ENCODE measurements around the gene GZMB. TPM values are rescaled to one million over a fixed set of nuclear protein-coding genes. Genes with fewer than 3 reads are reported as not detected.

GZMB gene
- total and polyA plus RNA-seq, 2 of the 8 experiments (the other 6 are each of a cell fraction or from before 2014, with no cell fraction given), result not detected

DNA sequence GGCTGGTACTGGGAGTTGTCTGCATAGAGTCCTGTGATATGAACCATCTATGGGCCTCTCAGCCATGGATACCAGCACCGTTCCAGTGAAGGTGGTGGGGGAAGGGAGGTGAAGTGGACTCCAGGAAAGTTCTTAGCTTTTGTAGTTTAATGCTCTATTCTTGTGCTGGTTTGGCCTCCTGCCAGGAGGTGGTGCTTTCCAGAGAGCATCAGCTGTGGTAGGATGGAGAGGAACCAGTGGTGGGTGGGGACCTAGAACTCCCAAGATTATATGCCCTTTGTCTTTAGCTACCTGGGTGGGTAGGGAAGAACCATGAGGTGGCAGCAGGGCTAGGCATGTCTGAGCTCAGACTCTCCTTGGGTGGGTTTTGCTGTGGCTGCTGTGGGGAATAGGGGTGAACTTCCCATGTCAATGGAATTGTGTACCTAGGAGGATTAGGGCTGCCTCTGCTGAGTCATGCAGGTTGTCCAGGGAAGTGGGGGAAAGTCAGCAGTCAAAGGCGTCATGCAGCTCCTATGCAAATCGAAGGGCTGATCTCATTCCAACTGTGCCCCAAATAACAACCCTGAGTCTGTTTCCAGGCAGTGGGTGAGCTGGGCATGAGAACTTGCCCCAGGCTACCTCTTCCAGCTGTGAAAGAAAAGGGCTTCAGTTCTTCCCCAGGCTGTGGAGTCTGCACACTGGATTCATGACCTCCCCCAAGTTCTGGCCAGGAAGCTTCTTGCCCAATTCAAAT lies 38.7 kb downstream of the GZMB start:
- CTCF ChIA-PET (ENCODE audit: partially characterized antibody), result interaction anchor here (1.5 kb wide), 1 partner anchor 11 kb away, joined by 3 read pairs; no protein-coding TSS in a partner anchor
- no peak for TF ChIP-seq SIX5 (IDR thresholded peaks at IDR 0.05; ENCODE audit: low read depth, low read length)
- no peak for TF ChIP-seq POLR2AphosphoS5 (IDR thresholded peaks at IDR 0.05; ENCODE audit: low read depth, low read length)
- no peak for TF ChIP-seq POU5F1 (IDR thresholded peaks at IDR 0.05; ENCODE audit: low read depth, low read length)
- no peak for TF ChIP-seq YY1 (IDR thresholded peaks at IDR 0.05; ENCODE audit: low read depth, low read length)
- no peak for TF ChIP-seq ATF2 (IDR thresholded peaks at IDR 0.05; ENCODE audit: low read length)
- TF ChIP-seq GTF2F1 (IDR thresholded peaks at IDR 0.05; ENCODE audit: borderline replicate concordance, low read depth, low read length), result no peak
- TF ChIP-seq HDAC2 (IDR thresholded peaks at IDR 0.05; ENCODE audit: borderline replicate concordance in 1 of 2, low read depth in 2 of 2, low read length in 2 of 2), result no peak

More for the DNA sequence above, 38.7 kb downstream of the GZMB start:
- Histone ChIP-seq H2BK20ac (ENCODE audit: low read length) (no peak overlapping the region), H2AFZ (ENCODE audit: low read length) (no peak overlapping the region), H4K20me1 (replicated peaks in 1 of 2; ENCODE audit: control insufficient read depth in 1 of 2, insufficient read depth in 2 of 2, low read length in 2 of 2) (no peaks in the 10 kb centered on the region), H3K9me3 (ENCODE audit: insufficient read depth in 2 of 2, low read depth in 1 of 2, low read length in 1 of 2) (peaks cover 15 to 17% of the 10 kb centered on the region in 2 experiments; a peak in 3 of 4 replicates), H3K56ac (replicated peaks; ENCODE audit: insufficient read length, low read depth, low read length) (no peak overlapping the region), H3K4ac (replicated peaks; ENCODE audit: insufficient read length, low read depth, low read length) (no peak overlapping the region), H3K23me2 (ENCODE audit: low read depth, low read length) (no peaks in the 10 kb centered on the region), H3K27ac (ENCODE audit: low read depth, low read length) (no peak overlapping the region), H3K14ac (ENCODE audit: insufficient read length) (no peak overlapping the region), H3K4me1 (replicated peaks in 1 of 4; ENCODE audit: control insufficient read depth in 3 of 4, insufficient read depth in 4 of 4, low read length in 3 of 4) (no peaks in the 10 kb centered on the region), H3K18ac (ENCODE audit: extremely low read depth, low read length) (no peak overlapping the region), H2BK15ac (ENCODE audit: low read length) (no peak overlapping the region), H4K8ac (ENCODE audit: extremely low read depth, insufficient read depth, low read length) (no peak overlapping the region), H2BK5ac (ENCODE audit: low read depth, low read length) (no peak overlapping the region), H3K9ac (replicated peaks in 1 of 4; ENCODE audit: extremely low read depth in 1 of 4, low read depth in 3 of 4, low read length in 3 of 4) (no peak overlapping the region), H3K23ac (ENCODE audit: insufficient read length) (no peak overlapping the region), H3K4me3 (ENCODE audit: extremely low read depth in 1 of 4, insufficient read depth in 2 of 4, low read depth in 3 of 4, low read length in 4 of 4) (no peak overlapping the region), H2BK120ac (replicated peaks; ENCODE audit: low read depth, low read length) (no peak overlapping the region), H3K4me2 (ENCODE audit: insufficient read depth in 1 of 2, low read depth in 2 of 2, low read length in 2 of 2) (no peak overlapping the region), H4K91ac (replicated peaks; ENCODE audit: insufficient read length, low read length) (no peak overlapping the region), H3K79me2 (ENCODE audit: control insufficient read depth in 1 of 2, insufficient read depth in 2 of 2, low read length in 2 of 2) (no peaks in the 10 kb centered on the region), H3K36me3 (ENCODE audit: control insufficient read depth in 2 of 4, insufficient read depth in 4 of 4, low read length in 3 of 4) (no peaks in the 10 kb centered on the region), H3K79me1 (ENCODE audit: low read depth, low read length) (no peaks in the 10 kb centered on the region), H3K27me3 (replicated peaks in 1 of 4; ENCODE audit: control insufficient read depth in 3 of 4, extremely low read depth in 1 of 4, insufficient read depth in 3 of 4, low read length in 3 of 4) (no peaks in the 10 kb centered on the region), H4K5ac (ENCODE audit: insufficient read length, low read depth, low read length) (no peak overlapping the region), H2BK12ac (ENCODE audit: low read depth, low read length) (no peak overlapping the region), H2AK5ac (ENCODE audit: low read depth, low read length) (no peak overlapping the region)
- POLR2A ChIA-PET (ENCODE audit: partially characterized antibody), result interaction anchor here (1.1 kb wide), 1 partner anchor 16 kb away, joined by 4 read pairs; no protein-coding TSS in a partner anchor
- FAIRE-seq, result no peak
- 94% methylated on average over 3 of the region's 3 CpGs; no CpG with 5 or more reads in 1 of the 2 experiments for WGBS, 2 experiments (ENCODE audit: extremely low coverage in 1 of 2, insufficient coverage in 1 of 2, insufficient read length in 1 of 2, insufficient replicate concordance in 2 of 2, low coverage in 1 of 2, low lambda C conversion rate in 2 of 2, missing lambda C conversion rate in 1 of 2)
- no peak for DNase-seq (ENCODE audit: low read depth in 1 of 2, low spot score in 2 of 2)

Measured in H1 (cell line).